HG03439 (cell line): ENCODE measurements around the gene METRNL.
"Not testable (repeated sequence)": the region's sequence is repeated elsewhere in the genome, so short reads cannot be mapped to it uniquely, and the experiment has no call there.

Experiments used
- ATAC-seq: cut with Tn5 transposase; IDR thresholded peaks from one replicate; pipeline ENCODE4 v1.9.1; 2021; ENCODE audit warnings: mild to moderate bottlenecking, moderate library complexity; ENCODE audit not compliant: unreplicated experiment

Gene METRNL

DNA sequence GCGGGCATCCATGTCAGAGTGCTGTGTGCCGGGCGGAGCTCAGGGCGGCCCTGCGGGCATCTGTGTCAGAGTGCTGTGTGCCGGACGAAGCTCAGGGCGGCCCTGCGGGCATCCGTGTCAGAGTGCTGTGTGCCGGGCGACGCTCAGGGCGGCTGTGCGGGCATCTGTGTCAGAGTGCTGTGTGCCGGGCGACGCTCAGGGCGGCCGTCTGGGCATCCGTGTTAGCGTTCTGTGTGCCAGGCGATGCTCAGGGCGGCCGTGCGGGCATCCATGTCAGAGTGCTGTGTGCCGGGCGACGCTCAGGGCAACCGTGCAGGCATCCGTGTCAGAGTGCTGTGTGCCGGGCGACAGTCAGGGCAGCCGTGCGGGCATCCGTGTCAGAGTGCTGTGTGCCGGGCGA is 55.0 kb downstream of the METRNL start:
- ATAC-seq = not testable (repeated sequence)

DNA sequence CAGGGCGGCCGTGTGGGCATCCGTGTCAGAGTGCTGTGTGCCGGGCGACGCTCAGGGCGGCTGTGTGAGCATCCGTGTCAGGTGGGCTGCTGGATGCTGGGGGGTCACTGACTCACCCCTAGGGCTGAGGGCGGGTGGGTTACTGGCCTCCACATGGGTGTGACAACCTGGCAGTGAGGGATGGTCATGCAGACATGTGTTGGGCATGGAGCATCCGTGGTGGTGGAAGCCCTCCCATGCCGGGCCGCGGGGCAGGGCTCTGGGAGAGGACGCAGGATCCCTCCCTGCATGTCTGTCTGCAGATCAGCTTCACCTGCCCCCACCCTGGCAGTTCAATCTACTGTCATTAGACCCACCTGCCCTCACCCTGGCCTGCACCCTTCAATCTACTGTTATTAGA is 56.3 kb downstream of the METRNL start:
- ATAC-seq = no peak

DNA sequence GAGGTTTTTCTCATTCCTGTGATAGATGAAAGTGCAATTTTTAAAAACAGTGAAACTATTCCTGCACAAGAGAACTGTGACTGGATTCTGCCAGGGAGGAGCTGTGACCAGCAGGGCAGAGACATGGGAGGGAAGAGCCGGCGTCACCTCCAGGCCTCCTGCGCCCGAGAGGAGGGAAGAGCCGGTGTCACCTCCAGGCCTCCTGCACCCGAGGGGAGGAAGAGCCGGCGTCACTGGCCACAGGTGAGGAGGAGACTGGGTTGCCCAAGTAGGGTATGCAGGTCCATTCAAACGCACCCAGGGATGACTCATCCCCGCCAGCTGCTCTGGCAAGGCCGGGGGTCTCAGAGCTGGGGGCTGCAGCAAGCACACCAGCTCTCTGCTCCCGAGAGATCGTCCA is 56.7 kb downstream of the METRNL start:
- no peak for ATAC-seq

- ATAC-seq = no peak
Measured at GRCh38 chr17:83136931-83137330, 57.5 kb downstream of the METRNL start.

DNA sequence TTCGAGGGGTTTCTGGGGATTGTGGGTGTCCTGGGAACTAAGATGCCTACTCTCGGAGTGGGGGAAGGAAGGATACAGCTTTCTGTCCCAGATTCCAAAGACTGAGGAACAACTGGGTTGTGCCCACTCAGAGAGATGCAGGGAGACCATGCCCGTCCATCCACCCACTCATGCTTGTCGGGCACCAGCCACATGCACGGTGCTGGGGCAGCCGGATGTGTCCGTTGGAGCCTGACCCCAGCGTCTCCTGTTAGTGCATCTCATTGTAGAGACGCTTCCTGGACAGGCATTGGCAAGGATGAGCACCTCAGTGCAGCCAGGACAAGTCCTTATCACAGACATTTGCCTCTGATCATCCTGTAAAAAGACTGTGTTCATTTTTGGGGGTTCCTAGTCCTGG is 58.1 kb downstream of the METRNL start:
- ATAC-seq = no peak

- ATAC-seq = no peak
Measured at GRCh38 chr17:83138820-83139219, 59.4 kb downstream of the METRNL start.

DNA sequence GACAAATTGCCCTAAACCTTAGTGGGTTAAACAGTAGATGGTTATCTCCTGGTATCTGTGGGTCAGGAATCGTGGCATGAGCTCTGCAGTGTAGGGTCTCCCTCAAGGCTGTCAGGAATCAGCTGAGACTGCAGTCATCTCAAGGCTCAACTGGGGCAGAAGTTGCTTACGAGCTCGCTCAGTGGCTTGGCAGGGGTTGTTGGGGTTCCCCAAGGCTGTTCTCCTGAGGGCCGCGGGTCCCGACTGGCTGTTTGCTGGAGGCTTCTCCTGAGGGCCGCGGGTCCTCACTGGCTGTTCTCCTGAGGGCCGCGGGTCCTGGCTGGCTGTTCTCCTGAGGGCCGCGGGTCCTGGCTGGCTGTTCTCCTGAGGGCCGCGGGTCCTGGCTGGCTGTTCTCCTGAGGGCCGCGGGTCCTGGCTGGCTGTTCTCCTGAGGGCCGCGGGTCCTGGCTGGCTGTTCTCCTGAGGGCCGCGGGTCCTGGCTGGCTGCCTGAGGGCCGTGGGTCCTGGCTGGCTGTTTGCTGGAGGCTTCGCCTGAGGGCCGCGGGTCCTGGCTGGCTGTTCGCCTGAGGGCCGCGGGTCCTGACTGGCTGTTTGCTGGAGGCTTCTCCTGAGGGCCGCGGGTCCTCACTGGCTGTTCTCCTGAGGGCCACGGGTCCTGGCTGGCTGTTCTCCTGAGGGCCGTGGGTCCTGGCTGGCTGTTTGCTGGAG is 60.3 kb downstream of the METRNL start:
- ATAC-seq = not testable (repeated sequence)

- ATAC-seq = not testable (repeated sequence)
Measured at GRCh38 chr17:83140249-83140566, 60.8 kb downstream of the METRNL start.

DNA sequence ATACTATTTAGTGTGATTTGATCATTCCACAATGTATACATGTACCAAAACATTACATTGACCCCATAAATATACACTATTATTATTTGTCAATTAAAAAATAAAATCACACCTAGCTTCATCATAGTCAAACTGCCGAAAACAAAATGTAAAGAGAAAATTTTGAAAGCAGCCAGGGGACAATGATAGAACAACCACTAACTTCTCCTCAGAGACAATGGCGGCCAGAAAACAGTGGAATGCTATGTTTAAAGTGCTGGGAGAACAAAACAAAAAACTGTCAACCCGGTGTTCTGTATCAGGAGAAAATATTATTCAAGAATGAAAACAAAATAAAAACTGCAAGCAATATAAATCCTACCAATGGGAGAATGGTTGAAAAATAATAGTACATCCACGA is 63.2 kb downstream of the METRNL start:
- ATAC-seq = no peak

- ATAC-seq = no peak
Measured at GRCh38 chr17:83143817-83144231, 64.4 kb downstream of the METRNL start.
